ENCODE measurements around the gene FUT1. TPM values are rescaled to one million over a fixed set of nuclear protein-coding genes. Genes with fewer than 3 reads are reported as not detected.
A peak's percentile ranks its signal among the peaks of the same experiment; 100 is the strongest.

The FUT1 gene
- total and polyA plus RNA-seq, 8 donors = 6.5 to 29.7 (median 11.4) TPM

- H3K4me3 ChIP-seq = no peak overlapping the region
- peak overlapping the region in 2 of 4 donors; percentile 47 to 66 for H3K27ac ChIP-seq
These were observed 44.0 kb upstream of the FUT1 start for GRCh38 chr19:48796298-48797083.

GRCh38 chr19:48795685-48796070 lies 43.2 kb upstream of the FUT1 start:
- WGBS, 2 donors = 57% methylated on average over 2 of the region's 2 CpGs
- Histone ChIP-seq H3K4me1 (no peaks in the 10 kb centered on the region), H3K27me3 (no peaks in the 10 kb centered on the region), H3K27ac (peak overlapping the region in 3 of 4 donors; percentile 47 to 68 (median 66)), H3K9me3 (no peaks in the 10 kb centered on the region), H3K36me3 (no peaks in the 10 kb centered on the region), H3K4me3 (peak overlapping the region in 1 of 4 donors; percentile 51)
- FAIRE-seq (no peak), DNase-seq (no peak), ATAC-seq (peak in 3 of 4 donors; percentile 11 to 29 (median 19))
- no peak for TF ChIP-seq CTCF (IDR thresholded peaks at IDR 0.05)
- intact Hi-C loops (cut with DNase I) = loop anchor here (2.0 to 10.0 kb wide), 4 partner anchors 41 to 172 kb away; partner anchors contain the start of genes FTL (in 2 of the 3) and HSD17B14 (in 1 of the 3)

More at GRCh38 chr19:48796298-48797083, 44.0 kb upstream of the FUT1 start:
- no peaks in the 10 kb centered on the region for H3K4me1 ChIP-seq
- no peaks in the 10 kb centered on the region for H3K27me3 ChIP-seq
- 82 to 89% methylated on average over 20 of the region's 20 CpGs for WGBS, 2 donors
- peak in 1 of 6 donors; percentile 71 for DNase-seq
- intact Hi-C loops (cut with DNase I) = loop anchor here (5.0 to 10.0 kb wide), 3 partner anchors 48 to 171 kb away; partner anchors contain the start of gene FTL (in 2 of the 3)
- no peaks in the 10 kb centered on the region for H3K36me3 ChIP-seq
- no peak for ATAC-seq
- H3K9me3 ChIP-seq = no peaks in the 10 kb centered on the region
- TF ChIP-seq CTCF (IDR thresholded peaks at IDR 0.05) = no peak
- FAIRE-seq = no peak

GRCh38 chr19:48795055-48795684 lies 42.7 kb upstream of the FUT1 start:
- H3K9me3 ChIP-seq = no peaks in the 10 kb centered on the region
- H3K27me3 ChIP-seq = no peaks in the 10 kb centered on the region
- 2 to 4% methylated on average over 38 of the region's 38 CpGs for WGBS, 2 donors
- TF ChIP-seq CTCF (IDR thresholded peaks at IDR 0.05) = peak; percentile 91 to 95 (median 92)
- DNase-seq = peak; percentile 89 to 96 (median 90)
- no peaks in the 10 kb centered on the region for H3K36me3 ChIP-seq
- H3K4me1 ChIP-seq = no peaks in the 10 kb centered on the region
- FAIRE-seq = peak; percentile 65
- peak overlapping the region in 3 of 4 donors; percentile 5 to 51 (median 38) for H3K4me3 ChIP-seq
- intact Hi-C loops (cut with DNase I) = loop anchor here (2.0 to 10.0 kb wide), 4 partner anchors 42 to 172 kb away; partner anchors contain the start of genes FTL (in 2 of the 3) and HSD17B14 (in 1 of the 3)
- H3K27ac ChIP-seq = peak overlapping the region; percentile 9 to 68 (median 56)
- peak; percentile 96 to 99 (median 99) for ATAC-seq

GRCh38 chr19:48794291-48794690 lies 41.9 kb upstream of the FUT1 start:
- no peaks in the 10 kb centered on the region for H3K27me3 ChIP-seq
- no peak for FAIRE-seq
- no peak for ATAC-seq
- H3K27ac ChIP-seq = no peak overlapping the region
- H3K4me1 ChIP-seq = no peaks in the 10 kb centered on the region
- WGBS, 2 donors = 81 to 91% methylated on average over 6 of the region's 6 CpGs
- TF ChIP-seq CTCF (IDR thresholded peaks at IDR 0.05) = no peak
- H3K9me3 ChIP-seq = no peaks in the 10 kb centered on the region
- DNase-seq = no peak
- intact Hi-C loops (cut with DNase I) = loop anchor here in 2 of 3 donors (2.0 to 10.0 kb wide), 3 partner anchors 43 to 171 kb away; partner anchors contain the start of genes FTL (in 1 of the 2) and HSD17B14 (in 1 of the 2)
- H3K36me3 ChIP-seq = no peaks in the 10 kb centered on the region
- no peak overlapping the region for H3K4me3 ChIP-seq

Data from pancreas (tissue), 10 donors.